Measurements from ENCODE around the gene STX5. TPM values are rescaled to one million over a fixed set of nuclear protein-coding genes. Genes with fewer than 3 reads are reported as not detected.
"Not testable (repeated sequence)": the region's sequence is repeated elsewhere in the genome, so short reads cannot be mapped to it uniquely, and the experiment has no call there.

STX5 gene
- total RNA-seq, 1 donor from 2014 or later = 39.9 TPM

DNA sequence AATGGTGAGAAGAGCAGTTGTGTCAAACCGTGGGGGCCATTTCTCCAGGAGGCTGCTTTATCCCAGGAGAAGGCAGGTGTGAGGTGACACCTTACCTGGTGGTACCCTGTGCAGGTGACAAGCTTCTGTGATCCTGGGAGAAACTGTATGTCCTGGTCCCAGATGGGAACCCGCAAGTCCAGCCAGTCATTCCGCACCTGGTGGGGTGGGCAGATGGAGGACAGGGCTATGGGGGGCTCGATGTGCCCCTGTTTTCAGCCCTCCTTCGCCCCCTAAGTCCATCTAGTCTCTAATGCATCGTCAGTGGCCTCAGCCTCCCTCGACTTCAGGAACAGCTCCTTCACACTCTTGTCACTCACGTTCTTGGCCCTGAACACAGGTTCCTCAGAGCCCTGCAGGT lies 3.5 kb upstream of the STX5 start:
- intact Hi-C loops (cut with micrococcal nuclease) = no loop called here
- no peak for DNase-seq (ENCODE audit: low spot score)
- Mint-ChIP-seq H3K4me1 (ENCODE audit: low read depth) (peaks cover 44% of the 10 kb centered on the region), H3K27me3 (ENCODE audit: insufficient read depth) (no peaks in the 10 kb centered on the region), H3K9me3 (no peaks in the 10 kb centered on the region), H3K36me3 (ENCODE audit: low read depth) (peaks cover 45% of the 10 kb centered on the region), H3K4me3 (peak overlapping the region; percentile 27), H3K27ac (no peak overlapping the region)

DNA sequence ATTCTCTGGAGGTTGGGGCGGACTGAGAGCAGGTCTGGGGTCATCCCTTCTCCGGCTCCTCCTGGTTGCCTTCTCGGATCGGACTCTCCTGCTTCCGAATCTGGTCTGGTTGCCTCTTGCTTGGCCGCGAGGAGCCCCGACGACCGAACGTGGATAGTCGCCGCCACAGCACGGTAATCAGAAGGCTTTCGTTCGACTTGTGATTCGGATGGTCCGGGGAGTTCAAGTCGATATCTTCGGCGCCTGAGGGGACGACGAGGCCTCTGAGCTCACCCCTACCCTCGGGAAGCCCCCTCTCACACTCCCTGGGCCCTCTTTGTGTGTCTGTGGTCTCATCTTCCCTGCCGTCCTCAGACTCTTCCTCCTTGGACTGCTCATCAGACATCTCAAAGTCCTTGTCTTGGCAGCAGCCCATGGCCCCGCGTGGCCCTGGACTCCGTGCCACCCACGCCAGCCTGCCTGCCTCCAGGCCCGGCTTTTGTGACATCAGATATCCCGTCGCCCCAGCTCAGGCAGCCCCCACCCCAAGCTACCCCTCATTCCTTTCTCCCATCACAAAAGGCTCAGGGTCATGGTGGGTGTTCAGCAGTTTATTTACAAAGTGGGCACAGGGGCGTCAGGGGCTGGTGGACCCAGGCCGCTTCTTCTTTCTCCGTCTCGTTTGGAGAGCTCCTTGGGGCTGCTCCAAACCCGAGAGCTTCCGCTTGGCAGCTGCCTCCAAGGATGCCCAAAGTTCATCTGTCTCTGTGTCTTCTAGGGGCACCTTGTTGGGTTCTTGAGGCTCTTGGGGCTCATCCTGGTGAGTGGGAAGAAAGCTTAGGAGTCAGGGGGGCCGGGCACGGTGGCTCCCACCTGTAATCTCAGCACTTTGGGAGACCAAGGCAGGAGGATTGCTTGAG lies 734 bp upstream of the STX5 start, which contains the start of gene TEX54:
TSS of gene TEX54 (minus strand) at position 506 of the 899 bp plus-strand sequence.
- Mint-ChIP-seq H3K9me3 (no peaks in the 10 kb centered on the region), H3K4me1 (ENCODE audit: low read depth) (peaks cover 43% of the 10 kb centered on the region), H3K4me3 (peak within 1 kb of the TSS; percentile 93), H3K36me3 (ENCODE audit: low read depth) (peaks cover 40% of the 10 kb centered on the region), H3K27me3 (ENCODE audit: insufficient read depth) (no peaks in the 10 kb centered on the region), H3K27ac (peak within 1 kb of the TSS; percentile 99)
- DNase-seq (ENCODE audit: low spot score) = no peak
- intact Hi-C loops (cut with micrococcal nuclease) = loop anchor here (1.0 kb wide), 10 partner anchors 24 to 123 kb away; partner anchors contain the start of genes NXF1, POLR2G, SLC3A2 and TAF6L

GRCh38 chr11:62830904-62831519 lies 839 bp downstream of the STX5 start:
- H3K27ac Mint-ChIP-seq = peak overlapping the region; percentile 99
- no peaks in the 10 kb centered on the region for H3K9me3 Mint-ChIP-seq
- peaks cover 41% of the 10 kb centered on the region for H3K36me3 Mint-ChIP-seq (ENCODE audit: low read depth)
- DNase-seq (ENCODE audit: low spot score) = no peak
- intact Hi-C loops (cut with micrococcal nuclease) = loop anchor here (1.0 kb wide), 1 partner anchor 8 kb away; the partner anchor contains the start of gene WDR74
- peaks cover 41% of the 10 kb centered on the region for H3K4me1 Mint-ChIP-seq (ENCODE audit: low read depth)
- no peaks in the 10 kb centered on the region for H3K27me3 Mint-ChIP-seq (ENCODE audit: insufficient read depth)
- peak overlapping the region; percentile 93 for H3K4me3 Mint-ChIP-seq

DNA sequence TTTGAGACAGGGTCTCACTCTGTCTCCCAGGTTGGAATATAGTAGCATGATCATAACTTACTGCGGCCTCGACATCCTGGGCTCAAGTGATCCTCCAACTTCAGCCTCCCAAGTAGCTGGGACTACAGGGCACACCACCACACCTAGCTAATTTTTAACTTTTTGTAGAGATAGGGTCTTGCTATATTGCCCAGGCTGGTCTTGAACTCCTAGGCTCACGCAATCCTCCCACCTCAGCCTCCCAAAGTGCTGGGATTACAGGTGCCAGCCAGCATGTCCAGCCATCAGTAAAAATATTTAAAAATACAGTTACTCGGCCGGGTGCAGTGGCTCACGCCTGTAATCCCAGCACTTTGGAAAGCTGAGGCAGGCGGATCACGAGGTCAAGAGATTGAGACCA lies 3.7 kb downstream of the STX5 start:
- intact Hi-C loops (cut with micrococcal nuclease); DNase-seq (ENCODE audit: low spot score); H3K27me3 Mint-ChIP-seq (ENCODE audit: insufficient read depth); H3K27ac Mint-ChIP-seq; H3K9me3 Mint-ChIP-seq; H3K4me3 Mint-ChIP-seq: not testable (repeated sequence)
- peaks cover 38% of the 10 kb centered on the region for H3K36me3 Mint-ChIP-seq (ENCODE audit: low read depth)
- peaks cover 28% of the 10 kb centered on the region for H3K4me1 Mint-ChIP-seq (ENCODE audit: low read depth)

DNA sequence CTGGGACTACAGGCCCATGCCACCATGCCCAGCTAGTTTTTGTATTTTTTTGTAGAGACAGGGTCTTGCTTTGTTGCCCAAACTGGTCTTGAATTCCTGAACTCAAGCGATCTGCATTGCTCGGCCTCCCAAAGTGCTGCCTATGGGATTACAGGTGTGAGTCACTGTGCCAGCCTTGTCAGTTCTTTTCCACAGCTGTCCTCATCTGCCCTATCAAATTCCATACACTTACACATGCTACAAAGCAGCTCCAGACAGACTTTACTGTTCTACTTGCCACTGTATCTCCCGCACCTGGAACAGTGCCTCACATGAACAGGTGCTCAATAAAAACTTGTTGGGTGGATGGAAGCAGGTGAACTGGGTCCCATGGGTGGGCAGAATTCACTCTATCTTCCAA lies 8.2 kb downstream of the STX5 start:
- Mint-ChIP-seq H3K9me3 (no peaks in the 10 kb centered on the region), H3K27ac (no peak overlapping the region), H3K4me1 (ENCODE audit: low read depth) (peaks cover 5% of the 10 kb centered on the region), H3K27me3 (ENCODE audit: insufficient read depth) (no peaks in the 10 kb centered on the region), H3K4me3 (no peak overlapping the region), H3K36me3 (ENCODE audit: low read depth) (peaks cover 38% of the 10 kb centered on the region)
- intact Hi-C loops (cut with micrococcal nuclease) = no loop called here
- no peak for DNase-seq (ENCODE audit: low spot score)

GRCh38 chr11:62817129-62817528 lies 14.7 kb downstream of the STX5 start:
- H3K36me3 Mint-ChIP-seq (ENCODE audit: low read depth) = peaks cover 12% of the 10 kb centered on the region

DNA sequence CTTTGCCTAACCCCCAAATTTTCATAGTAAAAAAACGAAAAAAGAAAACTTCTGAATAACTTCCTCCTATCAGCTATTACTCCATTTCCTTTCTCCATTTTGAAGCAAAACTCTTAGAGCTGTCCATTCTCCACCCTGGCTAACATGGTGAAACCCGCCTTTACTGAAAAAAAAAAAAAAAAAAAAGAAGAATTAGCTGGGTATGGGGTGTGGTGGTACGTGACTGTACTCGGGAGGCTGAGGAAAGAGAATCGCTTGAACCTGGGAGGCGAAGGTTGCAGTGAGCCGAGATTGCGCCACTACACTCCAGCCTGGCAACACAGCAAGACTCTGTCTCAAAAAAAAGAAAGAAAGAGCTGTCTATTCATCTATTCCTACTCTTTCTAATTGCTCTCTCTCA lies 15.3 kb downstream of the STX5 start:
- intact Hi-C loops (cut with micrococcal nuclease) = no loop called here
- Mint-ChIP-seq H3K27ac (no peak overlapping the region), H3K4me3 (no peak overlapping the region), H3K9me3 (no peaks in the 10 kb centered on the region), H3K4me1 (ENCODE audit: low read depth) (no peaks in the 10 kb centered on the region), H3K27me3 (ENCODE audit: insufficient read depth) (no peaks in the 10 kb centered on the region), H3K36me3 (ENCODE audit: low read depth) (peaks cover 12% of the 10 kb centered on the region)
- DNase-seq (ENCODE audit: low spot score) = no peak

More at GRCh38 chr11:62817129-62817528, 14.7 kb downstream of the STX5 start:
- Mint-ChIP-seq H3K4me1 (ENCODE audit: low read depth) (no peaks in the 10 kb centered on the region), H3K4me3 (no peak overlapping the region), H3K9me3 (no peaks in the 10 kb centered on the region), H3K27me3 (ENCODE audit: insufficient read depth) (no peaks in the 10 kb centered on the region), H3K27ac (no peak overlapping the region)
- no peak for DNase-seq (ENCODE audit: low spot score)
- intact Hi-C loops (cut with micrococcal nuclease) = no loop called here

DNA sequence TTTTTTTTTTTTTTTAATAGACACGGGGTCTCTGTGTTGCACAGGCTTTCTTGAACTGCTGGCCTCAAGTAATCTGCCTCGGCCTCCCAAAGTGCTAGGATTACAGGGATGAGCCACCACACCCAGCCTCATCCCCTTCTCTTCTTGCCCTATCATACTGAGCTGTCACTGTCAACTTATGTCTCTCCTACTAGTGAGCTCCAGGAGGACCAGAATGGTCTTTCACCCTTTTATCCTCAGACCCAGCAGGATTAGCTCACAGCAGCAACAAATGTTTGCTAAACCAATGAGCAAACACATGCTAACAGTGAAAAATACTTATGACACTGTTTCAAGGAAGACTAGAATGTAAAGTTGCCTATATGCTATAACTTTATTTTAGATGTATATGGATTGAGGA lies 20.2 kb downstream of the STX5 start:
- H3K27me3 Mint-ChIP-seq (ENCODE audit: insufficient read depth) = no peaks in the 10 kb centered on the region
- intact Hi-C loops (cut with micrococcal nuclease) = no loop called here
- no peaks in the 10 kb centered on the region for H3K9me3 Mint-ChIP-seq
- H3K4me1 Mint-ChIP-seq (ENCODE audit: low read depth) = peaks cover 1% of the 10 kb centered on the region
- H3K36me3 Mint-ChIP-seq (ENCODE audit: low read depth) = peaks cover 9% of the 10 kb centered on the region
- DNase-seq (ENCODE audit: low spot score) = no peak
- H3K27ac Mint-ChIP-seq = no peak overlapping the region
- no peak overlapping the region for H3K4me3 Mint-ChIP-seq

DNA sequence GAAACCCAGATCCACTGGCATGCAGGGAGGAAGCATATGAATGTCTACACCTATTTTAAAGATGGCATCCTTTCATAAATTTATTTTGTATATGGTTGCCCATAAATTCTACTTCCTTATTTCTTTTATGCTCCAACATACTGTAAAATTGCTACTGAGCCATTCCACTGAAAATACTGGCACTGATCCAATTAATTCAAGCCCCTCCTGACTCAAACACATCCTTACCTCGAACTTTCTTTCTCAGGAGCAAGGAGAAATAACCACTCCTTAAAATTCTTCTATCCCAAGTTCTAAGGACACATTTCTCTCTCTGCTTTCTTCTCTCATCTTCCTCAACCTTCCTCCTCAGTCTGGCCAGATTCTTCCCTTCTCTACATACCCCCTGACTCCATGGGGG lies 21.1 kb downstream of the STX5 start:
- no peak for DNase-seq (ENCODE audit: low spot score)

GRCh38 chr11:62806611-62807121 lies 25.2 kb downstream of the STX5 start:
- H3K27ac Mint-ChIP-seq = peak overlapping the region; percentile 23
- intact Hi-C loops (cut with micrococcal nuclease) = no loop called here
- H3K36me3 Mint-ChIP-seq (ENCODE audit: low read depth) = peaks cover 29% of the 10 kb centered on the region
- no peaks in the 10 kb centered on the region for H3K9me3 Mint-ChIP-seq
- H3K4me1 Mint-ChIP-seq (ENCODE audit: low read depth) = peaks cover 31% of the 10 kb centered on the region
- peaks cover 2% of the 10 kb centered on the region for H3K27me3 Mint-ChIP-seq (ENCODE audit: insufficient read depth)
- peak overlapping the region; percentile 100 for H3K4me3 Mint-ChIP-seq
- no peak for DNase-seq (ENCODE audit: low spot score)

More for the DNA sequence above, 21.1 kb downstream of the STX5 start:
- intact Hi-C loops (cut with micrococcal nuclease) = no loop called here
- peaks cover 6% of the 10 kb centered on the region for H3K36me3 Mint-ChIP-seq (ENCODE audit: low read depth)
- no peaks in the 10 kb centered on the region for H3K9me3 Mint-ChIP-seq
- H3K4me3 Mint-ChIP-seq = no peak overlapping the region
- H3K4me1 Mint-ChIP-seq (ENCODE audit: low read depth) = peaks cover 9% of the 10 kb centered on the region
- no peaks in the 10 kb centered on the region for H3K27me3 Mint-ChIP-seq (ENCODE audit: insufficient read depth)
- no peak overlapping the region for H3K27ac Mint-ChIP-seq

GRCh38 chr11:62805961-62806441 lies 25.9 kb downstream of the STX5 start:
- Mint-ChIP-seq H3K27ac (peak overlapping the region; percentile 99), H3K9me3 (no peaks in the 10 kb centered on the region), H3K4me1 (ENCODE audit: low read depth) (peaks cover 38% of the 10 kb centered on the region), H3K27me3 (ENCODE audit: insufficient read depth) (peaks cover 2% of the 10 kb centered on the region), H3K36me3 (ENCODE audit: low read depth) (peaks cover 34% of the 10 kb centered on the region), H3K4me3 (peak overlapping the region; percentile 100)
- intact Hi-C loops (cut with micrococcal nuclease) = loop anchor here (1.0 kb wide), 11 partner anchors 15 to 97 kb away; partner anchors contain the start of genes HNRNPUL2, POLR2G, SLC3A2 and STX5
- DNase-seq (ENCODE audit: low spot score) = no peak

- no peaks in the 10 kb centered on the region for H3K9me3 Mint-ChIP-seq
- H3K27ac Mint-ChIP-seq = peak within 1 kb of the TSS; percentile 99
- peaks cover 40% of the 10 kb centered on the region for H3K4me1 Mint-ChIP-seq (ENCODE audit: low read depth)
- intact Hi-C loops (cut with micrococcal nuclease) = loop anchor here (1.0 kb wide), 11 partner anchors 14 to 96 kb away; partner anchors contain the start of genes HNRNPUL2, POLR2G, SLC3A2 and STX5
- peak; percentile 95 for DNase-seq (ENCODE audit: low spot score)
- H3K4me3 Mint-ChIP-seq = peak within 1 kb of the TSS; percentile 100
- peaks cover 2% of the 10 kb centered on the region for H3K27me3 Mint-ChIP-seq (ENCODE audit: insufficient read depth)
- peaks cover 37% of the 10 kb centered on the region for H3K36me3 Mint-ChIP-seq (ENCODE audit: low read depth)
Measured at GRCh38 chr11:62805076-62805892, 26.6 kb downstream of the STX5 start, which contains the start of gene NXF1. TSS of gene NXF1 (minus strand) at chr11:62805440. CDS start at chr11:62805356, 84 bp downstream.

Data from activated T-helper 1 cell treated with anti-CD3 and anti-CD28 coated beads, Interleukin-12 subunit alpha, Interleukin-12 subunit beta, Interleukin-2, Interleukin-4 antibody, amounts not matched to agents 30 ng/mL and 10 ng/mL and 1 ng/mL, durations not matched to agents 14 hours and 24 hours and 36 hours (primary cell).